GM18505 (cell line): ENCODE measurements around the gene APMAP.

Source experiments
- ATAC-seq: cut with Tn5 transposase; IDR thresholded peaks from one replicate; pipeline ENCODE4 v1.9.1; 2021; ENCODE audit not compliant: unreplicated experiment
- POLR2A ChIP-seq: IDR thresholded peaks from 4 replicates; pipeline ENCODE4 v1.6.1; 2011; ENCODE audit warnings: borderline replicate concordance; ENCODE audit not compliant: insufficient read depth, insufficient read length; ENCODE audit errors: extremely low read depth

Gene APMAP, protein sequence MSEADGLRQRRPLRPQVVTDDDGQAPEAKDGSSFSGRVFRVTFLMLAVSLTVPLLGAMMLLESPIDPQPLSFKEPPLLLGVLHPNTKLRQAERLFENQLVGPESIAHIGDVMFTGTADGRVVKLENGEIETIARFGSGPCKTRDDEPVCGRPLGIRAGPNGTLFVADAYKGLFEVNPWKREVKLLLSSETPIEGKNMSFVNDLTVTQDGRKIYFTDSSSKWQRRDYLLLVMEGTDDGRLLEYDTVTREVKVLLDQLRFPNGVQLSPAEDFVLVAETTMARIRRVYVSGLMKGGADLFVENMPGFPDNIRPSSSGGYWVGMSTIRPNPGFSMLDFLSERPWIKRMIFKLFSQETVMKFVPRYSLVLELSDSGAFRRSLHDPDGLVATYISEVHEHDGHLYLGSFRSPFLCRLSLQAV

GRCh38 chr20:24992487-24993205 lies at the start of gene APMAP:
Gene APMAP (minus strand): TSS chr20:24992751. CDS start chr20:24992688, 63 bp downstream.
- peak; percentile 96 for ATAC-seq
- peak; percentile 96 for TF ChIP-seq POLR2A

DNA sequence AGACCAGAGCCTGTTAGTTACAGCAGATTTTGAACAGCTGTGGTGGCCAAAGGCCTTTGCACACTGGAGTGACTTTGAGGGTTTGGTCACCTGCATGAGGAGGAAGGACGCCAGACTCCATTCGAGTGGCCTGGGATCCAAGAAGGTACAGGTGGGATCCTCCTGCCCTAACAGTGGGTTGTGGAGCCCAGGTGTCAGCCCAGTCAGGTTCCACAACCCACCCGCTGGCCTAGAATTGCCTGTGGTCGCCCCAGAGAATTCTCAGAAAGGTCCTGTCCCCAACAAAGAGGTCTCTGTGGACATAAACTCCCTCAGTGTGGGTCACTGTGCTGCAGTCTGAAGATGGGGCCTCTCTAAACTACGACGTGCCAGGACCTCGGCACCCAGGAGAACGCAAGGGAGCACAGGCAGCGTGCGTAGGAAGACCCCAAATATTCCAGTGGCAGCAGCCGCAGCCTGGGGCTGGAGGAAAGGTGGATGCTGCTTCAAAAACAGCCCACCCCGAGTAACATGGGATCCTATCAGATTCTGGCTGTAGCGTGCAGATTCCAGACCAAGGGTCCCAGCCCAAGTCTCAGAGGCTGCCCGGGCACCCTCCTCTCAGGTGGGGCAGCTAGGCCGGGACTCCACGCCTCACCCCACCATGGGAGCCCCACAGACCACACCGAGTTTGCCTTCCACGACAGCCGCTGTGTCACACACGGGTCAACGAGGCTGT lies 49.4 kb upstream of the APMAP start:
- no peak for ATAC-seq
- no peak for TF ChIP-seq POLR2A

DNA sequence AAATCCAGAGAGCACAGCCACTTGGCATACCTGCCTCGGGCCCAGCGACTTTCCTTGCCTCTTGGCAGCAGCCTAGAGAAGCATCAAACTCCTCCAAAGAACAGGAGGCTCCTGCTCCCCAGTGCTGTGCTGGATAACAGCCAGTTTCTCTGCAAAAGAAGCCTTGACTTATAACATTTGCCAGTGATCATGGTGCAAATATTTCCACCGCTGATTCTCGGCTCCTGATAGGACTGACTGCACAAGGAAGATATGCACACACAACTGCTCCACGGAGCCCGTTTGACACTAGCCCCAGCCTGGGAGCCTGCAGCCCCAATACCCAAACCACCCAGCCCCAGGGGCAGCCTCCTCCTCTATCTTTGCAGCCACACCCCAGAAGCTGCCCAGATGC lies 47.9 kb upstream of the APMAP start:
- no peak for ATAC-seq
- no peak for TF ChIP-seq POLR2A

DNA sequence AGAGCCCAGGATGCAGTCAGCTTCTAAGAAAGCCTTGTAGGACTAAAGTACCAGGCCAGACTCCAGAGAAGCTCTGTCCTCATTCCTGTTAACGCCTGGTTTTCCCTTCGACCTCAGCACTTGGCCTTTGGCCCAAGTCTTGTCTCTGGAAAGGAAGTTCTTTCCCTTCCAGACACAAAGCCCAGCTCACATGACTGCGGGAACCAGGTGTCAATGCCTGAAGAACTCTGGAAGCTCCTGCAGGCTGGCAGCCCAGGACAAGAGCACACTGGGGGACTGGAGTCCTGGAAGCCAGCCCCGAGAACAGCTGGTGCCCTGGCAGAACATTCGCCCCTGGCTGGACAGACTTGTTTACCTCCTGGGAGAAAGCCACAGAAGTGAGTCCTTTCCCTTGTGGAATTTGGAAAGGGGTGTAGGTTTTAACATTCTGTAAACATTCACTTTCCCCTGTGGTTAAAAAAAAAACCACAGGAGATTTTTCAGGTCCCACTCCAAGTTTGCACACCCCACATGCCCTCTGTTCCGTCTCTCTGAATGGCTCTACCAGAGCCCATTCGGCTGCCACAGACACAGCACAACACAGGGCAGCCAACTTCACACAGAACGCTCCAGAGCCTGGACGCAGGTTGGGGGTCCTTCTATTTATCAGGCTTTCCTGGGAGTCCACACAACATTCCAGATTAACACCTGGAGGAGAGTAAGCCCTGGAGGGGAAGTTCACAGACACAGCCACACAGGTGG lies 47.3 kb upstream of the APMAP start:
- ATAC-seq = no peak
- TF ChIP-seq POLR2A = no peak

- ATAC-seq = no peak
- no peak for TF ChIP-seq POLR2A
These were observed 46.1 kb upstream of the APMAP start for GRCh38 chr20:25038591-25039015.

DNA sequence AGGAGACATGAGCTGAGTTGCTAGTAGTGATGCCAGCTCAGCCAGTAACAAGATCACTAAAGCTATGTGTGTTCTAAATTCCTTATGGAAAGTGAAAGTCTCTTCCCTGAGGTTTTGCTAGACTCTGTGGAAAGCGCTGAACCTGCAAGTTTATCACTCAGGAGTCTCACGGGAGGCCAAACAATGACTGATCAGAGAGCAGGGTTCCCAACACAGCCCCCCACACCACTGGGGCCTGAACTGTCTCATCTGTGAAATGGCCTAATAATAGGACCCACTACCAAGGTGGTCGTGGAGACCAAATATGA lies 45.5 kb upstream of the APMAP start:
- no peak for ATAC-seq
- TF ChIP-seq POLR2A = no peak

DNA sequence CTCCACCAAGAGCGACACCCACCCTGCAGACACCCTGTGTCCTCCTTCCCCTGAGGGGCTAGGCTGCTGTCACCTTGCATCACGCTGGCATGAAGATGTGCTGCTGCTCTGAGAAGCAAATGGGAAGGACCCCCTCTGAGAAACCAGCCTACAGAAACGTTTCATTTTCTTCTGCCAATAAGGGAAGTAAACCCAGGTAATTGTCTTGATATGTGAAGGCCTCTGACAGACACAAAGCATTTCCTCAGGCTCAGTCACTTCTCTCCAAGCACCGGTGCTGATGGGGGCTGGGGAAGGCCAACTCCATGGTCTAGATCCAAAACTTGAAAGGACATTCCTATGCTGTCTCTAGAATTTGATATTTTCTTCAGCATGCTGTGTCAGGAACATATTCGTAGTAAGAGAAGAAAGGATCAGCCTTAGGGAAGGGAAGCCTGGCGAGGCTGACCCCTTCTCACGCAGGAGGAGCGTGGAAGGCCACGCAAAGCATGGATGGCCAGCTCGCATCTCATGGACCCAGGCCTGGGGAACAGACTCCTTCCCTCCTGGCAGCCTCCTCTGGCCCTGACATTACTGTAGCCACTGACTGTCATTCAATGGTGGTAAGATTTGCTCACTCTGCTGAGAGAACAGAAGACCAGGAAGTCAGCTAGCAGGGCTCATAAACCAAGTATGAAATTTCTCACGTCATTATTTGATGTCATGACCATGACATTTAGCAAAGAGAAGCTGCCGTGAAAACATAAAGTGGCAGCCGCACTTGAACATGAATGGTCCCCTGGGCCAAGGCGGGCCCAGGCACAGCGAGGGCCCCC lies 44.9 kb upstream of the APMAP start:
- TF ChIP-seq POLR2A = no peak
- ATAC-seq = no peak

DNA sequence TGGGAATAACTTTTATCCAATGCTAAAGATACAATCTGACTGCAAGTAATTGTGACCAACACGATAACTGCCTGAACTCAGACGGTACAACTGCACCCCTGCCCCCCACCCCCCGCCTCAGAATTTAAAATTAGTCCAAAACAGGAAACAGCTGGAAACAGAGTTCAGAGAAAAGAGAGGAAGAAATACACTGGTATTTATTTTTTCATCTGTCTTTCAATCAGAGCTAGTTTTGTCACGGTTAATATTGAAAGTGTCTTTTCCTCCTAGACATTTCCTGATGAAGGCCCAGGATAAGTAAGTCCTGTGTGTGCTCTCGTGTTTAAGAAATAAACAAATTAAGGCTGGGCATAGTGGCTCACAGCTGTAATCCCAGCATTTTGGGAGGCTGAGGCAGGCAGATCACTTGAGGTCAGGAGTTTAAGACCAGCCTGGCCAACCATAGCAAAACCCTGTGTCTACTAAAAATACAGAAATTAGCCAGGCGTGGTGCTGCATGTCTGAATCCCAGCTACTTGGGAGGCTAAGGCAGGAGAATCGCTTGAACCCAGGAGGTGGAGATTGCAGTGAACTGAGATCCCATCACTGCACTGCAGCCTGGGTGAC lies 43.9 kb upstream of the APMAP start:
- ATAC-seq = no peak
- no peak for TF ChIP-seq POLR2A

DNA sequence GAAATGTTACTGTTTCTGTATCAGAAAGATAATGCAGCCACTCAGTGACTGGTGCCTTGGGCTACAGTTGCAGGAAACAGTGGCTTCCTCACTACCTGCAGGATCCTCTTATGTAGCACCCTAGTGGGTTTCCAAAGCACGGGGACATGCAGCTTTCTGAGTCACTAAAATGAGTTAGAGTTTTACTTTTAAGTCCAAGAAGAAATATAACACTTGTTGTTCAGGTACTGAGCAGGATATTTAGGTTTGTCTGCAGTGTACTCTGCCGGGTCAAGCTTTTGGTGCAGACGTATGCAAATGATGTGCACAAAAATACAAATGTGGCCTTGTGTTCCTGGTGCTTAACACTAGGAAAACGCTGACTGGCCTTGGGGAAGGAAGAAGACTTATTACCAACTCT lies 43.4 kb upstream of the APMAP start:
- no peak for ATAC-seq
- no peak for TF ChIP-seq POLR2A

- ATAC-seq = no peak
- no peak for TF ChIP-seq POLR2A
These were observed 41.4 kb upstream of the APMAP start for GRCh38 chr20:25033924-25034300.

DNA sequence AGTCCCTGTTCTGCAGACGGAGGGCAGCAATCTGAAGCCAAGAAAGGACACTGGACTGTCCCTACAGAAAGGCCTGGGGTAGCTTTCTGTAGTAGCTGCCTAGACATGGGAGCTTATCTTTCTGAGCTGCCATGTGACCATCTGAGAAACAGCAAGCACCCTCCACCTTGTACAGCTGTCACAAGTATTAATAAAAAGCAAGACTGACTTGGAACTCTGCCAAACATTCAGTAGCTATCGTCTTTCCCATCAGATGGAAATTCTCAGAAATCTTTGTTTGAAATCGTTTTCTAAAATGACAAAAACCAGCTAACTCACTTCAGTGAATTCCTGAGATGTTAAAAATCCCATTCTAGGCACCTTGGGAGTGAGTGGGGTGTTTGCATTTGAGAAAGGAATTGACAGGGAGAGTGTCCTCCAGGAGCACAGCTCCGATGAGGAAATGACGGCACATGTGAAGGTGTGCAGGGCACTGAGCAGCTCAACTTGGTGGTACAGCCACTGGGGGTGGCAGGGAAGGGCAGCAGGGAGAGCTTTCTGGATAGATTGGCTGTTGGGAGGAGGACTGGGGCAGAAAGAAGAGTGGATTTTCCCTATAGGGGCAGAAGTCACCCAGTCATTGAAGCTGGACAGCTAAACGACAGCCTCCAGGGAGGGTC lies 40.8 kb upstream of the APMAP start:
- TF ChIP-seq POLR2A = no peak
- ATAC-seq = no peak
